Glomerular visceral epithelial cell (primary cell): ENCODE results near the gene MYH10.
A peak's percentile ranks its signal among the peaks of the same experiment; 100 is the strongest.
"Not testable (repeated sequence)": the region's sequence is repeated elsewhere in the genome, so short reads cannot be mapped to it uniquely, and the experiment has no call there.

Source experiments
- DNase-seq: peaks from one replicate; pipeline ENCODE4 v3.0.0-alpha.2; 2016; ENCODE audit errors: extremely low spot score

Gene MYH10

GRCh38 chr17:8556074-8556473 is 74.5 kb downstream of the MYH10 start:
- no peak for DNase-seq

GRCh38 chr17:8555062-8555461 is 75.5 kb downstream of the MYH10 start:
- no peak for DNase-seq

- DNase-seq: no peak
Observed at GRCh38 chr17:8552577-8553320, 77.8 kb downstream of the MYH10 start.

GRCh38 chr17:8542599-8543502 is 87.7 kb downstream of the MYH10 start:
- DNase-seq: peak; percentile 35

GRCh38 chr17:8539976-8540375 is 90.5 kb downstream of the MYH10 start:
- DNase-seq: not testable (repeated sequence)

GRCh38 chr17:8537734-8538133 is 92.8 kb downstream of the MYH10 start:
- no peak for DNase-seq

- no peak for DNase-seq
Observed at GRCh38 chr17:8534498-8535188, 95.9 kb downstream of the MYH10 start.

- no peak for DNase-seq
Observed at GRCh38 chr17:8532021-8532420, 98.5 kb downstream of the MYH10 start.

- DNase-seq: no peak
Observed at GRCh38 chr17:8522577-8522976, 107.9 kb downstream of the MYH10 start.

GRCh38 chr17:8520981-8521380 is 109.5 kb downstream of the MYH10 start:
- DNase-seq: no peak

- DNase-seq: no peak
Observed at GRCh38 chr17:8518850-8519249, 111.7 kb downstream of the MYH10 start.

GRCh38 chr17:8518326-8518725 is 112.2 kb downstream of the MYH10 start:
- DNase-seq: no peak

- no peak for DNase-seq
Observed at GRCh38 chr17:8514801-8515200, 115.7 kb downstream of the MYH10 start.

GRCh38 chr17:8506145-8506544 is 124.4 kb downstream of the MYH10 start:
- no peak for DNase-seq

- DNase-seq: no peak
Observed at GRCh38 chr17:8504460-8505207, 125.9 kb downstream of the MYH10 start.

- DNase-seq: no peak
Observed at GRCh38 chr17:8503807-8504206, 126.7 kb downstream of the MYH10 start.

GRCh38 chr17:8503368-8503767 is 127.2 kb downstream of the MYH10 start:
- DNase-seq: no peak

GRCh38 chr17:8502126-8502525 is 128.4 kb downstream of the MYH10 start:
- DNase-seq: no peak

GRCh38 chr17:8500609-8501008 is 129.9 kb downstream of the MYH10 start:
- no peak for DNase-seq

GRCh38 chr17:8499614-8500013 is 130.9 kb downstream of the MYH10 start:
- no peak for DNase-seq

- DNase-seq: no peak
Observed at GRCh38 chr17:8499171-8499570, 131.4 kb downstream of the MYH10 start.

- no peak for DNase-seq
Observed at GRCh38 chr17:8496081-8496480, 134.4 kb downstream of the MYH10 start.
